IMR-90 (cell line): ENCODE data around the gene OR2V2. TPM values are rescaled to one million over a fixed set of nuclear protein-coding genes. Genes with fewer than 3 reads are reported as not detected.

ENCODE experiments used
- CEBPB ChIP-seq: IDR thresholded peaks from 2 replicates; pipeline ENCODE4 v1.6.1; 2012; ENCODE audit warnings: low read depth, low read length, improper control_type of control experiment
- NFE2L2 ChIP-seq: fragments of 150-350 bp; IDR thresholded peaks from 2 replicates; pipeline ENCODE4 v1.6.1; 2016; ENCODE audit warnings: low read depth, mild to moderate bottlenecking, low read length
- RFX5 ChIP-seq: IDR thresholded peaks from 2 replicates; pipeline ENCODE4 v1.8.0; 2012; ENCODE audit warnings: low read depth, mild to moderate bottlenecking, low read length, moderate library complexity
- SMC3 ChIP-seq: fragments of 150-350 bp; IDR thresholded peaks from 2 replicates; pipeline ENCODE4 v1.6.1; 2016; ENCODE audit warnings: low read depth, mild to moderate bottlenecking, antibody characterized with exemption, low read length, moderate library complexity
- polyA plus RNA-seq, 3 experiments: library from polyadenylated mRNA; depleted of rRNA; stranded (reverse); fragments of >200 nt; gene quantifications; 2 replicates each; pipeline ENCODE4 v1.2.3, GENCODE V29; 2012; ENCODE audit warnings: low replicate concordance in 1 of 3
- total RNA-seq: library from RNA; depleted of rRNA; stranded (reverse); fragments of >200 nt; gene quantifications from 2 replicates; pipeline ENCODE4 v1.2.3, GENCODE V29; 2012

OR2V2 gene
- total and polyA plus RNA-seq, 2 of the 4 experiments (the other 2 are of a cell fraction), result not detected

DNA sequence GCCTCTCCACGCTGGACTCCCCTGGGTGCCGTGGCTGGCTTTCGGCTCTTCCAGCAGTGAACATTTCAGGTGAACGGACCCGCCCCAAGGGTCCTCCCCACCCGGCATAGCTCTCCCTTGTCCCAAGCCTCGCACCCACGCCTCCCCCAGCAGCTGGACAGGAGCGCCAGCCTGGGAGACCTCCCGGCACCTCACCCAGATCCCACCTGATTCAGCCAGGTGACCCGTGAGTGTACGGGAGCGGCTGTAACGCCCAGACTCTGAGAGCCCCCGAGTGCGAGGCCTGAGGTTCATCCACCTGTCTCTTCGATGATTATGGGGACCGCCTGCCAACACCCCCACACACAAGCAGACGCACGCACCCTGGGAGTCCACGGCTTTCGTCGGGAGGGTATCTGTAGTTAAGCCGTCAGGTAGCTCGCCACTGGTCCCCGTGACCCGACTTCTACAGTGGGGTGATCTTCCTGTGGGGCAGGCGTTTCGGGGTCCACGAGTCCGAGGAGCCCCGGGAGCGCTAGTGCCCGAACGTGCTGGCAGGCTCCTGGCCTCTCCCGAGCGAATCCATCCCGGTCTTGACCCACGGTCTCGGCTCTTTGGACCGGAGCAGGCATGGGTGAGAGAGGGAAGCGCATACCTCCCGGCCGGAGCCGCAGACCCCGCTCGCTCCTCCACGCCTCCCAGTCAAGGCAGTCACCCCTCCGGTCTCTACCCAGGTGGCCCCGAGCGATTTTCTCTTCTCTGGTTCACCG is 42.8 kb downstream of the OR2V2 start (continued):
- no peak for TF ChIP-seq RFX5
- TF ChIP-seq NFE2L2, result no peak
- TF ChIP-seq SMC3, result no peak
- no peak for TF ChIP-seq CEBPB
